Upper lobe of left lung (tissue), 6 donors: ENCODE results near the gene APP. TPM values are rescaled to one million over a fixed set of nuclear protein-coding genes. Genes with fewer than 3 reads are reported as not detected.

Experiments
- ATAC-seq, 2 donors: fragments of 200-7000 bp; cut with Tn5 transposase; one replicate each; pipeline ENCODE4 v1.9.1; 2022; ENCODE audit warnings: mild to moderate bottlenecking in 2 of 2, moderate library complexity in 2 of 2; ENCODE audit not compliant: low FRiP score in 2 of 2
- DNase-seq, 2 donors: peaks; one replicate each; pipeline ENCODE4 v3.0.0-alpha.2; 2019 to 2020
- H3K27ac ChIP-seq, 4 donors: fragments of 200-600 bp; sonication (generic); one replicate each; pipeline ENCODE4 v1.5.1; 2016 to 2019
- H3K27me3 ChIP-seq, 4 donors: fragments of 200-600 bp; sonication (generic); one replicate each; pipeline ENCODE4 v1.5.1; 2017 to 2019
- H3K36me3 ChIP-seq, 4 donors: fragments of 200-600 bp; sonication (generic); one replicate each; pipeline ENCODE4 v1.5.1; 2016 to 2019
- H3K4me1 ChIP-seq, 4 donors: fragments of 200-600 bp; sonication (generic); one replicate each; pipeline ENCODE4 v1.5.1; 2018 to 2019
- H3K4me3 ChIP-seq, 4 donors: fragments of 200-600 bp; sonication (generic); one replicate each; pipeline ENCODE4 v1.5.1; 2017 to 2019; ENCODE audit warnings: mild to moderate bottlenecking in 2 of 4, moderate library complexity in 1 of 4
- H3K9me3 ChIP-seq, 4 donors: fragments of 200-600 bp; sonication (generic); one replicate each; pipeline ENCODE4 v1.5.1; 2018 to 2019
- EP300 ChIP-seq, 4 donors: sonication (generic); formaldehyde crosslinking; IDR thresholded peaks; one replicate each; pipeline ENCODE4 v1.5.1; 2017; ENCODE audit warnings: antibody characterized with exemption in 4 of 4, control low read depth in 2 of 4
- POLR2A ChIP-seq, 4 donors: fragments of 450-650 bp; IDR thresholded peaks; one replicate each; pipeline ENCODE4 v1.5.1; 2016 to 2017; ENCODE audit warnings: antibody characterized with exemption in 4 of 4, mild to moderate bottlenecking in 2 of 4
- POLR2AphosphoS5 ChIP-seq, 2 donors: sonication (generic); formaldehyde crosslinking; IDR thresholded peaks; one replicate each; pipeline ENCODE4 v1.5.1; 2017; ENCODE audit warnings: antibody characterized with exemption in 2 of 2
- WGBS, 2 donors: methylation state at CpG; one replicate each; pipeline ENCODE4 v1.1.5; 2017 to 2018; 5-methylcytosine and 5-hydroxymethylcytosine counted together
- total RNA-seq, 6 donors: library from RNA; depleted of rRNA in 4 of 6; stranded (reverse); fragments of >200 nt in 4 of 6; gene quantifications; one replicate each; pipeline versions ENCODE4 v1.1.0 to v1.2.1, GENCODE V29; 2016 to 2021
- TF ChIP-seq, protein P1 (sequence below), 6 experiments: fragments of 450-650 bp in 4 of 6; fragments of 200-600 bp in 2 of 6; sonication (generic) in 2 of 6; IDR thresholded peaks; one replicate each; pipeline ENCODE4 v1.5.1; 2016 to 2019; ENCODE audit warnings: antibody characterized with exemption in 6 of 6
- donor health status: DM: no; HTN: no; CAD: no; lungs with moderate emphysema.
- donor health status: DM: no; HTN: yes; CAD: no; lungs with severe emphysema.

The APP gene
- total RNA-seq, 6 donors from 2014 or later = 177 to 444 (median 391) TPM

DNA sequence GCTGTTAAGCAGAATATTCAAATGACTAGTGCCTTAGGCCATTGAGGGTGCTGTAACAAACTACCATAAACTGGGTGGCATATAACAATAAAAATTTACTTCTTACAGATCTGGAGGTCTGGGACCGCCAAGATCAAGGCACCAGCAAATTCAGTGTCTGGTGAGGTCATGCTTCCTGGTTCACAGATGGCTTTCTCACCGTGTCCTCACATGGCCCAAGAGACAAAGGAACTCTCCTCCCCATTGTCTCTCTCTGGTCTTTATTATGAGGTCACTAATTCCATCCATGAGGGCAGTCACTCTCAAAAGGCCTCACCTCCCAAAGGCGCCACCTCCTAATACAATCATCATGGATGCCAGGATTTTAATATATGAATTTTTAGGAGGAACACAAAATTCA lies 308.5 kb downstream of the APP start:
- DNase-seq (no peak), ATAC-seq (no peak)
- no peaks in the 10 kb centered on the region for H3K4me1 ChIP-seq
- no peaks in the 10 kb centered on the region for H3K36me3 ChIP-seq
- H3K4me3 ChIP-seq = no peak overlapping the region
- H3K9me3 ChIP-seq = no peaks in the 10 kb centered on the region
- 72 to 87% methylated on average over 3 of the region's 3 CpGs for WGBS, 2 donors
- no peak overlapping the region for H3K27ac ChIP-seq
- no peaks in the 10 kb centered on the region for H3K27me3 ChIP-seq
- TF ChIP-seq POLR2A (IDR thresholded peaks at IDR 0.05) = no peak

DNA sequence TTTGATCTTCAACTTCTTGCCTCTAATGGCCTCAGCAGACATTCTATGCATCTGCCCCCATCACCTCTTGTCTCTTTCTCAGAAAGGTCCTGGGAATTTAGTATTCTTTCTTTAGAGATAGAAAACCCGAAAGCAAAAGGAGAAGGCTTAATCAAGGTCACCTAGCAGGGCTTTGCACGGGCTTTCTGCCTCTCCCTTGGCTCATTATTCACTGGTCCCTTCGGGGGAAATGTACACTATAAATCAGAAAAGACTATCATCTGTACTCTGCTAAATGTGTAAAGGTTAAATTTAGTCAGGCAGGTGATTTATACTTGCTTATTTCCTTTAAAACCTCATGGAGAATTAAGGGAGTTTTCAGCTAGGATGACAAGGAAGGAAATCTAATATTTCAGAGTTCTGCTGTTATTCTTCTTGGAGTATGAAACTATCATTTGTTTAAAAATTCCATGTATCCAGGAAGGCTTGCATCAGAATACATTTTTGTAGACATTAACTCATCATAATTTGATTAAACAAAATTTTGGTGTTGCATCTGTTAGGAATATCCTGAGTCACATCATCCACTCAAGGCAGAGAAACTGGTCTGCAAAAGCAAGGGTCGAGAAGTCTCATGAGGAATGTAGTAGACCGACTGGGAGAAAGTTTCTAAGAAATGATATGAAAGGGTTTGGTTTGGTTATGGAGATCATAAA lies 311.2 kb downstream of the APP start:
- Histone ChIP-seq H3K36me3 (no peaks in the 10 kb centered on the region), H3K27ac (no peak overlapping the region), H3K27me3 (no peaks in the 10 kb centered on the region), H3K4me3 (no peak overlapping the region), H3K9me3 (no peaks in the 10 kb centered on the region), H3K4me1 (no peaks in the 10 kb centered on the region)
- ATAC-seq (no peak), DNase-seq (no peak)
- 61 to 62% methylated on average over 5 of the region's 5 CpGs for WGBS, 2 donors
- TF ChIP-seq, protein P1, sequence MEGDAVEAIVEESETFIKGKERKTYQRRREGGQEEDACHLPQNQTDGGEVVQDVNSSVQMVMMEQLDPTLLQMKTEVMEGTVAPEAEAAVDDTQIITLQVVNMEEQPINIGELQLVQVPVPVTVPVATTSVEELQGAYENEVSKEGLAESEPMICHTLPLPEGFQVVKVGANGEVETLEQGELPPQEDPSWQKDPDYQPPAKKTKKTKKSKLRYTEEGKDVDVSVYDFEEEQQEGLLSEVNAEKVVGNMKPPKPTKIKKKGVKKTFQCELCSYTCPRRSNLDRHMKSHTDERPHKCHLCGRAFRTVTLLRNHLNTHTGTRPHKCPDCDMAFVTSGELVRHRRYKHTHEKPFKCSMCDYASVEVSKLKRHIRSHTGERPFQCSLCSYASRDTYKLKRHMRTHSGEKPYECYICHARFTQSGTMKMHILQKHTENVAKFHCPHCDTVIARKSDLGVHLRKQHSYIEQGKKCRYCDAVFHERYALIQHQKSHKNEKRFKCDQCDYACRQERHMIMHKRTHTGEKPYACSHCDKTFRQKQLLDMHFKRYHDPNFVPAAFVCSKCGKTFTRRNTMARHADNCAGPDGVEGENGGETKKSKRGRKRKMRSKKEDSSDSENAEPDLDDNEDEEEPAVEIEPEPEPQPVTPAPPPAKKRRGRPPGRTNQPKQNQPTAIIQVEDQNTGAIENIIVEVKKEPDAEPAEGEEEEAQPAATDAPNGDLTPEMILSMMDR (IDR thresholded peaks at IDR 0.05) = no peak
- TF ChIP-seq POLR2A (IDR thresholded peaks at IDR 0.05) (no peak), POLR2AphosphoS5 (IDR thresholded peaks at IDR 0.05) (no peak), EP300 (IDR thresholded peaks at IDR 0.05) (no peak)

DNA sequence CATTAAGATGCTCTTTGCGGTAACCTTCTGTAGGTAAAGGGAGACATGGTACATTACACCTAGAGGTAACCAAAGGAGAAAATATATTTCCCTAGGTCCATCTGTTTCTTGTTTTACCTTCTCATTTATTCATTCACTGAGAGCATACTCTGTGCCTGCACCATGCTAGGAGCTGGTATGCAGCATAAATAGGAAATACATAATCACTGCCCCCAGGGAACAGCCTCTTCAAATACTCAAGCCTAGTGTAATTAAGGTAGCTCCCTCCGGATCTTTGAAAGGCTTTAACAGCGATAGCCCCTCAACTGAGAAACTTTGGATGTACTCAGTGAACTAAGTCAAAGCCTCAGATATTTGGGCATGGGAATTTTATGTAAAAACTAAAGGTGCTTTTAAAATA lies 312.2 kb downstream of the APP start:
- no peak overlapping the region for H3K4me3 ChIP-seq
- no peaks in the 10 kb centered on the region for H3K4me1 ChIP-seq
- WGBS, 2 donors = 86 to 99% methylated on average over 3 of the region's 3 CpGs
- ATAC-seq = no peak
- no peaks in the 10 kb centered on the region for H3K27me3 ChIP-seq
- DNase-seq = no peak
- H3K36me3 ChIP-seq = no peaks in the 10 kb centered on the region
- H3K9me3 ChIP-seq = no peaks in the 10 kb centered on the region
- TF ChIP-seq, protein P1 (IDR thresholded peaks at IDR 0.05) = no peak
- no peak for TF ChIP-seq POLR2AphosphoS5 (IDR thresholded peaks at IDR 0.05)
- TF ChIP-seq POLR2A (IDR thresholded peaks at IDR 0.05) = no peak
- no peak for TF ChIP-seq EP300 (IDR thresholded peaks at IDR 0.05)
- H3K27ac ChIP-seq = no peak overlapping the region

DNA sequence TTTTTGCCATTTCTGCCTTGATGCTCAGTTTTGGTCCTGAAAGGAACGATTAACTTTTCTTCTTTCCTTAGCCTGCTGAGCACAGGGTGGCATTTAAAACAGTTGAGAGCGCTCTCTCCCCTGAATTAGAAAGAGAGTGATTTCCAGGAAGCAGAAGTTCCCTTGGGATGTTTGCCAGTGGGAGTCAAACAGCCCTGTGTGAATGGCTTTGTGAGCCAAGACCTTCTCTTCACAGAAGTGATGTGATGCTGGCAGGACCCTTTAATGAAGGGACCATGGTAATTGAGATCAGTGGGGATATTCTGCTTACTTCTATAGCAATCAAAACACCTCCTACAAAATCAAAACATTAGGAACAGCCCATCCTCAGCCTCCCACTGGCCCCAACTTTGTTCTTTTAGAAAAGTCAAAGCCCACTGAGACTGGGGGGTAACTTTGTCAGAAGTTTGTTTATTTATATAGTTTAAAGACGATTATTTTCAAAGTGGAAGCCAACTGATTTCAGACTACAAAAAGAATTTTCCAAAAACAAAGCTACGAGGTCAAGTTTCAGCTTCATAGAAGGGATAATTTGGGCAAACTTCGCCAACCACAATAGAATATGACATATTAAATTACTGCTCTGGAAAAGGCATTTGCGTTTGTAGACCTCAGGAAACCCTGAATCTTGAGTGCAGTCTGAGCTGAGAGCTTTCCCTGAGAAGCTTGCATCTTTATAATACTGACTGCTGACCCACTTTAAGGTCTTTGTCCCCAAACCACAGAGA lies 313.1 kb downstream of the APP start:
- Histone ChIP-seq H3K27me3 (no peaks in the 10 kb centered on the region), H3K36me3 (no peaks in the 10 kb centered on the region), H3K4me3 (no peak overlapping the region), H3K4me1 (no peaks in the 10 kb centered on the region), H3K9me3 (no peaks in the 10 kb centered on the region), H3K27ac (no peak overlapping the region)
- no peak for ATAC-seq
- TF ChIP-seq POLR2AphosphoS5 (IDR thresholded peaks at IDR 0.05) (no peak), POLR2A (IDR thresholded peaks at IDR 0.05) (no peak), EP300 (IDR thresholded peaks at IDR 0.05) (no peak)
- TF ChIP-seq, protein P1 (IDR thresholded peaks at IDR 0.05) = no peak
- 59 to 61% methylated on average over 6 of the region's 6 CpGs for WGBS, 2 donors
- no peak for DNase-seq

DNA sequence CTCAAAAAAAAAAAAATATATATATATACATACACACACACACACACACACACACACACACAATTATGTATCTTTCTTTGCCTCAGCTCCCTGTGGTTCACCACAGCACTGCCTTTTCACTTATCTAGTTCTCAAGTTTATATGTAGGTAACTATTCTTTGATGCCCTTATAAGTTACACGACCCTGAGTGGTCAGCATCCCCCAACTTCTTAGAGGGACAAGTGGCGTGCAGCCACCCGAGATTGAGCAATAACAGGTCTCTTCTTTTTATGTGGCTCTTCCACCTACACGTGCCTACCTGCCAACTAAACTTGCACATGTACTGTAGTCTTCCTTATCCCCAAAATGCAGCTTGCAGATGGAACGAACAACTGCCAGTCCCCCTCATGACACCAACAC lies 315.0 kb downstream of the APP start:
- no peaks in the 10 kb centered on the region for H3K9me3 ChIP-seq
- H3K4me1 ChIP-seq = no peaks in the 10 kb centered on the region
- ATAC-seq (no peak), DNase-seq (no peak)
- no peaks in the 10 kb centered on the region for H3K36me3 ChIP-seq
- no peak for TF ChIP-seq EP300 (IDR thresholded peaks at IDR 0.05)
- TF ChIP-seq, protein P1 (IDR thresholded peaks at IDR 0.05) = no peak
- no peak for TF ChIP-seq POLR2A (IDR thresholded peaks at IDR 0.05)
- TF ChIP-seq POLR2AphosphoS5 (IDR thresholded peaks at IDR 0.05) = no peak
- no peak overlapping the region for H3K27ac ChIP-seq
- no peak overlapping the region for H3K4me3 ChIP-seq
- no peaks in the 10 kb centered on the region for H3K27me3 ChIP-seq
- 81 to 82% methylated on average over 5 of the region's 5 CpGs for WGBS, 2 donors
